Subcutaneous abdominal adipose tissue (tissue), 5 donors: ENCODE data around the gene MCTP1.

ENCODE experiments used
- H3K27ac ChIP-seq: one replicate; pipeline ENCODE4 v1.7.0; 2013; ENCODE audit warnings: low read depth, mild to moderate bottlenecking, inconsistent platforms, low read length, moderate library complexity
- H3K27me3 ChIP-seq, 5 donors: one replicate each; pipeline ENCODE4 v1.7.0; 2013; ENCODE audit warnings: low read length in 5 of 5, inconsistent platforms in 1 of 5; ENCODE audit not compliant: control insufficient read depth in 5 of 5, insufficient read depth in 4 of 5
- H3K36me3 ChIP-seq, 5 donors: one replicate each; pipeline ENCODE4 v1.7.0; 2013; ENCODE audit warnings: low read length in 5 of 5; ENCODE audit not compliant: control insufficient read depth in 5 of 5, insufficient read depth in 5 of 5
- H3K4me1 ChIP-seq, 5 donors: one replicate each; pipeline ENCODE4 v1.7.0; 2013; ENCODE audit warnings: low read length in 5 of 5, mild to moderate bottlenecking in 3 of 5, moderate library complexity in 1 of 5; ENCODE audit not compliant: control insufficient read depth in 5 of 5, insufficient read depth in 5 of 5
- H3K4me3 ChIP-seq, 5 donors: one replicate each; pipeline ENCODE4 v1.7.0; 2013; ENCODE audit warnings: low read length in 5 of 5, low read depth in 1 of 5
- H3K9ac ChIP-seq, 5 donors: one replicate each; pipeline ENCODE4 v1.7.0; 2013; ENCODE audit warnings: low read length in 5 of 5, mild to moderate bottlenecking in 4 of 5, moderate library complexity in 3 of 5
- H3K9me3 ChIP-seq, 5 donors: one replicate each; pipeline ENCODE4 v1.7.0; 2013; ENCODE audit warnings: low read length in 5 of 5; ENCODE audit not compliant: control insufficient read depth in 5 of 5
- donor health status: healthy.
- donor health status: healthy.
- donor health status: healthy.
- donor health status: healthy.
- donor health status: healthy.

MCTP1 gene

DNA sequence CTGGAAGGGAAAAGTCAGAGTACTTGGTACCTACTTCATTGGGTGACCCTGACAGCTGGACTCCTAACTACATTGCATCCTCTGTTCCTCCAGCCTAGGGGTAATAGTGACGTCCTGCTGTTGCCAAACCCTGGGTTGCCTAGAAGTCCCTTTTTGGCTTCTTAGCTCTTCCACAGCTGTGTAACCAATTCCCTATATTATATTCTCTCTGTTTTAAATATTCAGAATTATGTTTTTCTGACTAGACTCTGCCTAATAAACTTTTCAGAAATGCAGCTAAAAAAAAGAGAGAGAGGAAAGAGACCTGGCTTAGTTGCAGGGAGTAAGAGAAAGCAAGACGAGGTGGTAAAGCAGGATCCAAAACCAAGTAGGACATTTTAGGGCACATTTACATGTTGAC, 28.4 kb downstream of the MCTP1 start:
- no peaks in the 10 kb centered on the region for H3K9me3 ChIP-seq
- H3K4me3 ChIP-seq = no peak overlapping the region
- no peak overlapping the region for H3K27ac ChIP-seq
- H3K9ac ChIP-seq = no peak overlapping the region
- H3K4me1 ChIP-seq = no peaks in the 10 kb centered on the region
- no peaks in the 10 kb centered on the region for H3K27me3 ChIP-seq
- H3K36me3 ChIP-seq = no peaks in the 10 kb centered on the region

DNA sequence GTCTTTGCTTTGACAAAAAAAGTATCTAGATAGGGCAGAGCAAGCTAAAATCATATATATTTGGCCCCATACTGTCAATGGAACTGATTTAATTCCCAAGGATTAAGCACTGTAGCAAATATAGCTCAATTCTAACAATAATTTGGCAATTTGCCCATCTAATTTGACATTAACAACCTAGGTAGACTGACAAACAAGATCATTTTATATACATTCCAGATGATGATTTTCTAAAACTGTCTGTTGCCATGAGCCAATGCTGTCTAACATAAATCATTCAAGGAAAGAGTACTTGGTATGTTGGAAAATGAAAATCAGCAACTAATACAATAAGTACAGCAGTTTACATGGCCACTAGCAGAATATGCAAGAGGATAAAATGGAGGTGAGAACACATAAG, 32.1 kb downstream of the MCTP1 start:
- Histone ChIP-seq H3K9ac (no peak overlapping the region), H3K27me3 (no peaks in the 10 kb centered on the region), H3K4me1 (no peaks in the 10 kb centered on the region), H3K9me3 (no peaks in the 10 kb centered on the region), H3K4me3 (no peak overlapping the region), H3K27ac (no peak overlapping the region), H3K36me3 (no peaks in the 10 kb centered on the region)

DNA sequence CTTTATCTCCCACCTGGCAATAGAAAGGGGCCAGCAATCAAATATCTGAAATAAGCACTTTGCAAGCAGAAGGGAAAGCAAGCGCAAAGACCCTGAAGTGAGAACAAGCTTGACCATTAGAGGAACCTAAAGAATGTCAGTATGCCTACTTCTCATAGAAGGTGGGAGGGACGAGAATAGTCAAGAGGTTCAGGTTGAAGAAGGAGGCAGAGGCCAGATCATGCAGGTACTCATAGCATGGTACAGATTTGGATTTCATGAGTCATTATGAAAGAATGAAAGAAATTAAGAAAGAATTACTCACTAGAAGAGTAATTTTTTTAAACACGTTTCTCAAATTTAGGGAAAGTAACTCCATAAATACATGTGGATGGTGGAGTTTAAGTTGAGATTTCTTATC, 33.7 kb downstream of the MCTP1 start:
- Histone ChIP-seq H3K36me3 (no peaks in the 10 kb centered on the region), H3K4me3 (no peak overlapping the region), H3K27me3 (no peaks in the 10 kb centered on the region), H3K4me1 (no peaks in the 10 kb centered on the region), H3K9me3 (no peaks in the 10 kb centered on the region), H3K9ac (no peak overlapping the region), H3K27ac (no peak overlapping the region)

DNA sequence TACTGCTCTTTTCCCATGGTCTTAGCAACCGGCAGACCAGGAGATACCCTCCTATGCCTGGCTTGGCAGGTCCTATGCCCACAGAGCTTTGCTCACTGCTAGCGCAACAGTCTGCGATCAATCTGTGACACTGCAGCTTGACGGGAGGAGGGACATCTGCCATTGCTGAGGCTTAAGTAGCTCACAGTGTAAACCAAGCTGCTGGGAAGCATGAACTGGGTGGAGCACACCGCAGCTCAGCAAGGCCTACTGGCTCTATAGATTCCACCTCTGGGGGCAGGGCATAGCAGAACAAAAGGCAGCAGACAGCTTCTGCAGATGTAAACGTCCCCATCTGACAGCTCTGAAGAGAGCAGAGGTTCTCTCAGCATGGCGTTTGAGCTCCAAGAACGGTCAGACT, 40.4 kb downstream of the MCTP1 start:
- no peak overlapping the region for H3K27ac ChIP-seq
- no peaks in the 10 kb centered on the region for H3K36me3 ChIP-seq
- H3K4me1 ChIP-seq = no peaks in the 10 kb centered on the region
- H3K27me3 ChIP-seq = no peaks in the 10 kb centered on the region
- no peak overlapping the region for H3K4me3 ChIP-seq
- H3K9me3 ChIP-seq = no peaks in the 10 kb centered on the region
- no peak overlapping the region for H3K9ac ChIP-seq

DNA sequence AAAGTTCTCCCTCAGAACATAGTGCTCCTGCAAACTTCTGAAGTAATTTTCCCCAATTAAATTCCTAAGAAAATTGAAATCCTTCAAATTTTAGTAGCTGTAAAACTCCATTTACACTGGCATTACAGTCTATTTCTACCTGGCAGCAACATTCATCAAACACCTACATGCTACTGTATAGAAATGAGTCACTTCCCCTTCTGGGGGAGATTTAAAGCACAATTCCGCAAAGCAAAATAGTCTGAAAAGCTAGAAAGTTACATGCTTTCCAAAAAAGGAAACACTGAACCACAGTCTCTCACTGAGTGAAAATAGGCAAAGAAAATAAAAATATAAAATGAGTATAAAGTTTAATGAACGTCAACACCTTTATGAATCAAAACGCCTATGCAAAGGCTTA, 43.3 kb downstream of the MCTP1 start:
- H3K36me3 ChIP-seq = no peaks in the 10 kb centered on the region
- H3K27ac ChIP-seq = no peak overlapping the region
- H3K9ac ChIP-seq = no peak overlapping the region
- peaks cover 0 to 2% (median 0%) of the 10 kb centered on the region in 5 donors for H3K27me3 ChIP-seq
- peaks cover 0 to 5% (median 0%) of the 10 kb centered on the region in 5 donors for H3K4me1 ChIP-seq
- H3K4me3 ChIP-seq = no peak overlapping the region
- no peaks in the 10 kb centered on the region for H3K9me3 ChIP-seq

DNA sequence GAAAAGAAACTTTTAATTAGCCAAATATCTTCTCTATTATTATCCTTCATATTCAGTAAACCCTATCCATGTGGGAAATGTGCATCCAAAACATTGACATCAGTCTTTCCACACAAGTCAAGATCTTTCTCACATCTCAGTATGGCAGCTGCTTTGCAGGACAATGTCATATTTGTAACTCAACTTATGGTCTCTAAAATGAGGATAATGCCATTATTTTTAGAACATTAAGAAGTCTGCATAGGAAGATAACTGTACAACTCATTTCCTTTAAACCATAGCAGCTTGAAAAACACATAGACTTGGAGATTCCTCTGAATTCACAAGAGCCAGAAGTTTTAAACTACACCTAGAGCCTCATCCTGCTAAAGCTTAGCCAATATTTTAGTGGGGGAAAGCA, 43.7 kb downstream of the MCTP1 start:
- H3K27ac ChIP-seq = no peak overlapping the region
- no peaks in the 10 kb centered on the region for H3K36me3 ChIP-seq
- no peak overlapping the region for H3K9ac ChIP-seq

DNA sequence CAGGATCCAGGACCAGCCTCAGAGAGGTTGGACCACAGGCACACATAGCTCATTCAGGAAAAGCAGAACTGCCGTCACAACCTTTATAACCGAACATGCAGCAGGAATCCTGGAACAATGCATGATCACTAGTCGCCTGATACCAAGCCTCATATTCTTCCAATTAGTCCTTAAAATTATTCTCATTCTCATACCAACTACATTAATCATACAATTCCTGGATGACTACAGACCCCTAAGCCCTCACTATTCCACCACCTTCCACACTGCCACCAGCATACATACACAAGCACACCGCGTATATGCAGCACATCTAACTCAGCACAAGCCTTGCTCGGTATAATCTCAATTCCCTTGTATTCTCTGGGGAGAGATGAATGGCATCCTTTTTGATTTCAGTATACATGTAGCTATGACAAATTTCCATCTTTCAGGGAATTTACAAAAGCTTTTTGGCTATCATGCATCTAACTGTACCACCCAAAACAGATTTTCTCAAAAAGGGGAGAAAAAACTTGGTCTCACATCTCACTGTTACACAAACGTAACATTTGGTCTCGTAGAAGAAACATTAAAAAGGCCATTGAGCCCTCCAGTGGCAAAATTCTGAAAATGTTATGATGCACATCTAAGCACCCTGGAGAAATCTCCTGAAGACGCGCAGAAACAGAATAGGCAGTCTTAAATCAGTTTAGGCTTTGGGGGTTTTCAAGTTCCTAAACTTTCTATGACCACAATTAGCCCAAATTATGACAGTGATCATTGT, 46.2 kb downstream of the MCTP1 start:
- H3K27ac ChIP-seq = no peak overlapping the region
- peak overlapping the region in 2 of 5 donors; percentile 37 to 40 for H3K4me3 ChIP-seq
- H3K4me1 ChIP-seq = peaks cover 0 to 5% (median 0%) of the 10 kb centered on the region in 5 donors

More for the DNA sequence above, 43.7 kb downstream of the MCTP1 start:
- peaks cover 0 to 5% (median 0%) of the 10 kb centered on the region in 5 donors for H3K4me1 ChIP-seq
- H3K9me3 ChIP-seq = no peaks in the 10 kb centered on the region
- H3K27me3 ChIP-seq = peaks cover 0 to 2% (median 0%) of the 10 kb centered on the region in 5 donors
- no peak overlapping the region for H3K4me3 ChIP-seq

DNA sequence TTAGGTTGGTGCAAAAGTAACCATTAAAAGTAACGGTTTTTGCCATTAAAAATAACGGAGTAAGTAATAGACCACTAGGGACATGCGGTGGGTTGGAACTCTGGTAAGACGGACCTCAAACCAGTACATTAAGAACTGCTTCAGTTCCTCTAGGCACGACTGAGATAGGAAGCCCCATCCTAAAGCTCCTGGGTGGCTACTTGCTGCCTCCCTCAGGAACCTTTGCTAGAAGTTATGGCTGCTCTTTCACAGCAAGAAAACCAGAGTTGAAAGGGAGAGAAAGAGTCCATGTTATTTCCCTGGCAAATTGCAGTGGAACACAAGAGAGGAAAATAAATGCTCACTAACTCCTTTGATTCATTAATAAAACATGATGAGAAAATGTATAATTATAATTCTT, 47.6 kb downstream of the MCTP1 start:
- Histone ChIP-seq H3K9ac (no peak overlapping the region), H3K36me3 (no peaks in the 10 kb centered on the region), H3K4me3 (no peak overlapping the region), H3K4me1 (peaks cover 0 to 5% (median 0%) of the 10 kb centered on the region in 5 donors), H3K27ac (no peak overlapping the region), H3K27me3 (peaks cover 0 to 2% (median 0%) of the 10 kb centered on the region in 5 donors), H3K9me3 (peaks cover 0 to under 1% (median 0%) of the 10 kb centered on the region in 5 donors)

More for the DNA sequence above, 46.2 kb downstream of the MCTP1 start:
- Histone ChIP-seq H3K36me3 (no peaks in the 10 kb centered on the region), H3K27me3 (peaks cover 0 to 2% (median 0%) of the 10 kb centered on the region in 5 donors), H3K9ac (no peak overlapping the region), H3K9me3 (no peaks in the 10 kb centered on the region)

DNA sequence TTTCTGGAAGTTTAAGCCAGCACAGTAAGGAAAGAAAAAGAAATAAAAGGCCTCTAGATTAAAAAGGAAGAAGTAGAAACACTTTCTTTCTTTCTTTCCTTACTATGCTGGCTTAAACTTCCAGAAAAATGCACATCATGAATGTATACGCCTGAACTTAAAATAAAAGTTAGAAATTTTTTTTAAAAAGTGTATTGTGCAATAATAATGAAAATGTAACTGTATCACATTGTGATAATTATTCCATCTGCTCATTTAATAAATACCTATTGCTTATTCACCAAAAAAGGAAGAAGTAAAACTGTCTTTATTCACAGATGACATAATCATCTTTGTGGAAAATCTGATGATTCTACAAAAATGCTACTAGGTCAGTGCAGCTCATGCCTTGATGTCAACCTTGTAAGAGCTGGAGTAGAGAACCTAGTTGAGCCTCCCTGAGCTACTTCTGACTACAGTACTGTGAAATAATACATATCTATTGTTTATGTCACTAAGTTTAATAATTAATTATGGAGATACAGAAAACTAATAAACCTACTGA, 49.4 kb downstream of the MCTP1 start:
- Histone ChIP-seq H3K4me1 (peaks cover 0 to 5% (median 0%) of the 10 kb centered on the region in 5 donors), H3K4me3 (no peak overlapping the region)

DNA sequence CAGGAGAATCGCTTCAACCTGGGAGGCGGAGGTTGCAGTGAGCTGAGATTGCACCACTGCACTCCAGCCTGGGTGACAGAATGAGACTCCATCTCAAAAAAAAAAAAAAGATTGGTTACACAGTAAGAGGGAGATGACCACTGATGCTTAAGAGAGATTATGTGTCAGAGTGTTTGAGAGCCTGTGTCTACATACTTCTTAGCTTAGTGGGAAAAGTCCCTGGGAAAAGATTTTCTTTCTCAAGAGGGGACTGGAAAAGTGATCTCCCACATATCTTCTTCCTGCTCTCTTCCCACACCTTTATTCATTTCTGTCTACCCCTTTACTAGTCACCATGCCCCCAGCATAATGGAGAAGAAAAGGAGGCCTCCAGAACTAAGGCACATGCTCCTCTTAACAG, 55.2 kb downstream of the MCTP1 start:
- no peaks in the 10 kb centered on the region for H3K4me1 ChIP-seq
- no peak overlapping the region for H3K9ac ChIP-seq
- H3K27ac ChIP-seq = no peak overlapping the region
- no peak overlapping the region for H3K4me3 ChIP-seq
- H3K36me3 ChIP-seq = no peaks in the 10 kb centered on the region
- no peaks in the 10 kb centered on the region for H3K27me3 ChIP-seq
- peaks cover 0 to 7% (median 4%) of the 10 kb centered on the region in 5 donors for H3K9me3 ChIP-seq

More for the DNA sequence above, 49.4 kb downstream of the MCTP1 start:
- Histone ChIP-seq H3K36me3 (no peaks in the 10 kb centered on the region), H3K9me3 (peaks cover 0 to 7% (median 4%) of the 10 kb centered on the region in 5 donors), H3K27me3 (peaks cover 0 to 2% (median 0%) of the 10 kb centered on the region in 5 donors), H3K27ac (no peak overlapping the region), H3K9ac (no peak overlapping the region)
